Immature natural killer cell (primary cell): ENCODE results near the gene ANTKMT. TPM values are rescaled to one million over a fixed set of nuclear protein-coding genes. Genes with fewer than 3 reads are reported as not detected.
"Not testable (repeated sequence)": the region's sequence is repeated elsewhere in the genome, so short reads cannot be mapped to it uniquely, and the experiment has no call there.

Experiments used
- DNase-seq, 3 donors: peaks; one replicate each; pipeline ENCODE4 v3.0.0; 2022; ENCODE audit warnings: mixed read lengths in 1 of 3
- H3K27ac Mint-ChIP-seq, 6 donors: one replicate each; pipeline ENCODE4 v1.8.0; 2020; ENCODE audit warnings: mixed read lengths in 6 of 6, mild to moderate bottlenecking in 5 of 6, inconsistent platforms in 4 of 6, moderate library complexity in 3 of 6
- H3K27me3 Mint-ChIP-seq, 3 donors: one replicate each; pipeline ENCODE4 v1.8.0; 2020 to 2021; ENCODE audit warnings: low read depth in 3 of 3, mild to moderate bottlenecking in 3 of 3, mixed read lengths in 3 of 3, moderate library complexity in 3 of 3, inconsistent platforms in 1 of 3
- H3K36me3 Mint-ChIP-seq, 3 donors: one replicate each; pipeline ENCODE4 v1.8.0; 2020; ENCODE audit warnings: mixed read lengths in 3 of 3, inconsistent platforms in 2 of 3, mild to moderate bottlenecking in 2 of 3
- H3K4me1 Mint-ChIP-seq, 2 donors: one replicate each; pipeline ENCODE4 v1.8.0; 2020; ENCODE audit warnings: inconsistent platforms in 2 of 2, mild to moderate bottlenecking in 2 of 2, mixed read lengths in 2 of 2, moderate library complexity in 1 of 2
- H3K4me3 Mint-ChIP-seq, 5 donors: one replicate each; pipeline ENCODE4 v1.8.0; 2020; ENCODE audit warnings: mild to moderate bottlenecking in 5 of 5, mixed read lengths in 5 of 5, inconsistent platforms in 3 of 5, moderate library complexity in 3 of 5
- H3K9me3 Mint-ChIP-seq, 6 donors: one replicate each; pipeline ENCODE4 v1.8.0; 2020; ENCODE audit warnings: mild to moderate bottlenecking in 6 of 6, mixed read lengths in 6 of 6, inconsistent platforms in 4 of 6, moderate library complexity in 3 of 6
- polyA plus RNA-seq, 3 donors: library from polyadenylated mRNA; unstranded; fragments of 300-500 nt; fragmentation: Illumina TruSeq; gene quantifications; one replicate each; pipeline ENCODE4 v1.2.3, GENCODE V29; 2021

ANTKMT gene
- polyA plus RNA-seq, 3 donors from 2014 or later, result 71.7 to 110 (median 94.1) TPM

DNA sequence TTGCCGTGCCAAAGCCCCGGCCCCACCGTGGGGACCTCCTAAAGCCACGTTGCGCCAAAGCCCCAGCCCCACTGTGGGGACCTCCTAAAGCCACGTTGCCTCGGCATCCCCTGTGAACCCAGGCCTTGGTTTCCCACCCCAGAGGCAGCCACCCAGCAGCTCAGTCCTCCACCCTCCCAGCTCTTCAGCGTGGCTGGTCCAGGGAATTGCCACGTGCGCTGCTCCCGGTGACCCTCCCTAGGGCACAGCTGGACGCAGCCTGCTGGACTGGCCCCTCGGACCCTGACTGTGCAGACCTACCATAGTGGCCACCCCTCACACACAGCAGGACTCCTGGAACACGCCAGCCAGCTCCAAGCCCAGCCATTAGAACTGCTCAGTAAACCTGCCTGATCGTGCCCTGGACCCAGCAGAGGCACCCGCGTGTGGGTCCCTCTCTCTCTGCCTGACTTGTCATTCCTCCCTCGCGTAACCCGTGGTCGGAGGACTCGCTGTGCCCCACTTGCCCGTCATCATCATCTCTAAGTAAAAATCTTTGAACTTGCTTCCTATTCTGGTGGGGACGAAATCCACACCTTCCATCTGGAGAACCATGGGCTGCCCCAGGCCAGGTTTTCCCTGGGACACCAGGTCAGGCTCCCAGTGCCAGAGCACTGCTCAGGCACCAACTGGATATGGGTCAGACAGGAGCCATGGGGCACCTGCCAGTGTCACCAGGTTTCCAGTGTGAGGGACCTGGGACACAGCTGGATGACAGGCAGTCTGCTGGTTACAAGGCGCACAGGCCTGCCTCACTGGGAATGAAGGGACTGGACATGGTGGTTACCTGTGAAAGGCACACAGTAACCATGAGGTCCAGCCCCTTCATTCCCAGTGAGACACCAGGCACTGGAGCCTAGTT, 14.3 kb downstream of the ANTKMT start:
- H3K27me3 Mint-ChIP-seq, result peaks cover 0 to 6% (median 5%) of the 10 kb centered on the region in 3 donors
- peaks cover 0 to 7% (median 0%) of the 10 kb centered on the region in 3 donors for H3K36me3 Mint-ChIP-seq
- peaks cover 8 to 12% of the 10 kb centered on the region in 2 donors for H3K4me1 Mint-ChIP-seq
- peak overlapping the region in 1 of 5 donors; percentile 17 for H3K4me3 Mint-ChIP-seq
- H3K9me3 Mint-ChIP-seq, result no peaks in the 10 kb centered on the region
- no peak for DNase-seq
- no peak overlapping the region for H3K27ac Mint-ChIP-seq

DNA sequence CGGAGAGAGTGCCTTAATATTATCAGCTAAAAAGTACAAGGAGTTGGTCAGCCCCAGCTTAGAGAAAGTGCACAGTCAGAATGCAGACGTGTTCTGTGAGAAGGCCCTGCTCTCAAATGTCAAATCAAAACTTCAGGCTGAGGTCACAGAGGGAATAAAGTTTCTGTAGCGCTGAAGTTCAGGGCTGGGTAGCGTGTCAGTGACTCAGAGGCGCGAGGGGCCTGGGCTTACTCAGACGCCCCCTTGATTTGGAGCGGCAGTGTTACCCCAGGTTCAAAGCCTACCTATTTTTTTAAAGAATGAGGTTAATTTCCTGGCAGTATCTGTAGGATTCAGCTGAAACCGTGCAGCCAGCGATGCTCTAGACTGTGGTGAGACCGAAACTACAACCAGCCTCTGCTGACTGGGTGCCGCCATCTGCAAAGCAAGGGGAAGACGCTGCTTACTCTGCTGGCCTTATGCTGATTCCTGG, 15.1 kb downstream of the ANTKMT start:
- Mint-ChIP-seq H3K9me3 (no peaks in the 10 kb centered on the region), H3K27me3 (peaks cover 0 to 5% (median 4%) of the 10 kb centered on the region in 3 donors), H3K4me1 (peaks cover 8 to 12% of the 10 kb centered on the region in 2 donors), H3K4me3 (no peak overlapping the region), H3K36me3 (peaks cover 0 to 7% (median 0%) of the 10 kb centered on the region in 3 donors), H3K27ac (no peak overlapping the region)
- no peak for DNase-seq

DNA sequence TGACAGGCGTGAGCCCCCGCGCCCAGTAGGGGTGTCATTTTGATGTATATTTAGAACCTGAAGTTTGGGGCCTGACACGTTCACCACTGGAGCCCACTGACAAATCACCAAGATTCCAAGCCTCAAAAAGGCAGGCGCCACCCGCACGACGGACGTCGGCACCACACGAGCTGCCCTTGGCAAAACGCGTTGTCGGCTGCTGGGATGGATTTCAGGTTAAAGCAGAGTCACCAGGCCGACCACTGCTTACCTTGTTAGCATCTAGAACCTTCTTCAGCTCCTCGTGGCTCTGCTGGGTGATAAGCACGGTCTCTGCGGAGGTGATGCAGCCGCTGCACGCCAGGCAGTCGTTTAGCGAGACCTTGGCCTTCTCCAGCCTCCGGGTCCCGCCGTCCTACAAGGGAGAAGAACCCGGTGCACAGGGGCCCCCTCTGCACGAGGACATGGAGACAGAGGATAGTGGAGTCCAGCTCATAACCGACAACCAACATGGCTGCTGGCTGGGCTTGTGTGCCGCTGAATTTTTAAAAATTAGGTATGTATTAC, 16.1 kb downstream of the ANTKMT start:
- no peak for DNase-seq
- Mint-ChIP-seq H3K4me3 (no peak overlapping the region), H3K4me1 (peaks cover 8 to 15% of the 10 kb centered on the region in 2 donors), H3K9me3 (no peaks in the 10 kb centered on the region), H3K27me3 (peaks cover 0 to 5% (median 4%) of the 10 kb centered on the region in 3 donors), H3K27ac (no peak overlapping the region), H3K36me3 (peaks cover 0 to 7% (median 0%) of the 10 kb centered on the region in 3 donors)

DNA sequence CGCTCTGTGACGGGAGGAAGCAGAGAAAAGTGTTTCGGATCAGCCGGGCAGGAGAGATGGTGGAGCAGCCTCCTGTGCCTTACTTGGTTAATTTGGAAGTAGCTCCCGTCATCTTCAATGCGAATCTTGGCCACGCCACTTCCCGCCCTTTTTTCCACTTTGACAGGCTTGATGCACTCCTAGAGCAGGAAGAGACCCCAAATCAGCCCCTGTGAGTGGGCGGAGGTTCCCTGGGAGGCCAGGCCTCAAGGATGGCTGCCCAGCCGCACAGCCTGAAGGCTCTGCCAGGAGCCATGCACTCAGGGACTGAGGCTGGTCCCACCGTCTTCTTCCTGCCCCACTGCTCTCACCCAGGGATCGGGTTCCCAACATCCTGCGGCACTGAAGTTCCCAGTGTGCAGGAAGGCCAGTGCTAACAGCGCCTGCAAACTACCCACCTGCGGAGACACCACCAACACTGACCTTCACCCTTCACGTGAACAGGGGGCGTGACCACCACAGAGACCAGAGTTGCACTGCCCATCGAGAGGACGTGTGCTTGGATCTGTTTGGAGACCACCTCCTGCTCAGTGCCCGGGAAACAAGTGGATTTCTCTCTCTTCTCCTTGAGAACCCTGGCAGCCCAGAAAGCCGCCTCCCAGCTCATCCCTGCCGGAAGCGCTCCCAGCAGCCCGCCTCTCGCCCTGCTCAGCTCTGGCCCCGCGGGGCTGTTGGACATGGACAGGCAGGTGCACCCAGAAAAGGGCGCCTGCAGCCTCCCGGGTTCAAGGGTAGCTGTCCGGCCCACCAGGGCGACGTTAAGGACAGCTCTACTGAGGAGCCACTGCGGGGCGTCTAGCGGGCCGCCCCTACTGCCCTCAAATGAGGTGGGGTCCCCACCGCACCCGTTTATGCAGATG, 18.9 kb downstream of the ANTKMT start:
- H3K9me3 Mint-ChIP-seq, result no peaks in the 10 kb centered on the region

DNA sequence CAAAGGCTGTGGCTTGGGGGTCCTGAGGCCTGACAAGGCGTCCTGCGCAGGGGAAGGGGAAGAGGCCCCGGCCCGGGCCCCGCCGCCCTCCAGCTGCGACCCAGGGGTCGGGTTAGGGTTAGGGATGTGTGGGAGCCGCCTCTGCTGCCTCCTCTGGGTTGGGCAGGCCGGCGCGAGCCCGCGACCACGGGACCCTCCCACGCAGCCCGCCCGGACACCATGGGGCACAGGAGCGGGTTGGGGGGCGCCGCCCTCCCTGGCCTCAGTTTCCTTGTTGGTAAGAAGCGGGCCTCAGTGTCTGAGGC, 19.5 kb downstream of the ANTKMT start:
- peak overlapping the region in 1 of 6 donors; percentile 58 for H3K27ac Mint-ChIP-seq

More for the DNA sequence above, 18.9 kb downstream of the ANTKMT start:
- Mint-ChIP-seq H3K36me3 (peaks cover 0 to 7% (median 0%) of the 10 kb centered on the region in 3 donors), H3K27ac (no peak overlapping the region), H3K4me3 (peak overlapping the region; percentile 33 to 77 (median 69)), H3K27me3 (peaks cover 0 to 4% (median 1%) of the 10 kb centered on the region in 3 donors), H3K4me1 (peaks cover 8 to 15% of the 10 kb centered on the region in 2 donors)
- no peak for DNase-seq

DNA sequence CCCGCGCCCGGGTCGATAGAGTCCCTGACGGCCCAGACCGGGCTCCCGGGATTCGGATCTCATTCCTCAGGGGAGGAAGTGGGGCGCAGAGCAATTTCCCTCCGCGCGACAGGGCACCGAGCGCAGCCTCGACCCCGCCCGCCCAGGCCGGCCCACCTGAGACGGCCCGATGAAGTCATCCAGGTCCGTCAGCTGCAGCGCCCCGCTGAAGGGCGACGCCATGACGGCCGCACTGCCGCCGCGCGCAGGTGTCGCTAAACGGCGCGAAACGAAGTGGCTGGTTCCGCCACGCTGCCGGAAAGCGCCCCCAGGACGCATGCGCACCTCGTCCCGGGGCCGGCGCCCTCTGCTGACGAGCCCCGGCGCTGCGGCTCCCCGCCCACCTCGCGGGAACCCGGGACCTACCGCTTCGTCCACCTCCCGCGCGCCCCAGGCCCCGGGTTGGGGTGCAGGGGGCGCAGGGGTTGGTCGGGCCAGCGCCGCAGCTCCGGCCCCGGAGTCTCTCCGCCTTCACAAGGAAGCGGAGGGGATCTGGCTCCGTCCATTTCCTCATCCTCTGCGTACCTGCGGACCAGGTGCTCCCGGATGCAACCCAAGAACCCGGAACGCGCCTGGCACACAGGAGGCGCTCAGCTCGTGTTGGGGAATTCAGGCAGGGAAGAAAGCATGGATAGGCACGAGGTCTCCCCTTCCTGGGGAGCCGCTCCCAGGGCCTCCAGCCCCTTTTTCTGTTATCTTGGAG, 20.0 kb downstream of the ANTKMT start, which contains the start of gene CIAO3:
CIAO3 (minus strand) TSS at position 234 of the 742 bp plus-strand sequence; CDS start at position 222, 12 bp downstream.
- no peaks in the 10 kb centered on the region for H3K9me3 Mint-ChIP-seq
- peaks cover 0 to 4% (median 1%) of the 10 kb centered on the region in 3 donors for H3K27me3 Mint-ChIP-seq
- peak within 1 kb of the TSS in 3 of 6 donors; percentile 32 to 58 (median 57) for H3K27ac Mint-ChIP-seq
- H3K4me1 Mint-ChIP-seq, result peaks cover 8 to 15% of the 10 kb centered on the region in 2 donors
- H3K4me3 Mint-ChIP-seq, result peak within 1 kb of the TSS; percentile 69 to 82 (median 76)
- DNase-seq, result peak; percentile 90 to 92 (median 91)
- peaks cover 0 to 4% (median 0%) of the 10 kb centered on the region in 3 donors for H3K36me3 Mint-ChIP-seq

More for the DNA sequence above, 19.5 kb downstream of the ANTKMT start:
- peaks cover 0 to 7% (median 0%) of the 10 kb centered on the region in 3 donors for H3K36me3 Mint-ChIP-seq
- peaks cover 8 to 15% of the 10 kb centered on the region in 2 donors for H3K4me1 Mint-ChIP-seq
- DNase-seq, result no peak
- peaks cover 0 to 4% (median 1%) of the 10 kb centered on the region in 3 donors for H3K27me3 Mint-ChIP-seq
- H3K9me3 Mint-ChIP-seq, result no peaks in the 10 kb centered on the region
- peak overlapping the region; percentile 69 to 82 (median 76) for H3K4me3 Mint-ChIP-seq

DNA sequence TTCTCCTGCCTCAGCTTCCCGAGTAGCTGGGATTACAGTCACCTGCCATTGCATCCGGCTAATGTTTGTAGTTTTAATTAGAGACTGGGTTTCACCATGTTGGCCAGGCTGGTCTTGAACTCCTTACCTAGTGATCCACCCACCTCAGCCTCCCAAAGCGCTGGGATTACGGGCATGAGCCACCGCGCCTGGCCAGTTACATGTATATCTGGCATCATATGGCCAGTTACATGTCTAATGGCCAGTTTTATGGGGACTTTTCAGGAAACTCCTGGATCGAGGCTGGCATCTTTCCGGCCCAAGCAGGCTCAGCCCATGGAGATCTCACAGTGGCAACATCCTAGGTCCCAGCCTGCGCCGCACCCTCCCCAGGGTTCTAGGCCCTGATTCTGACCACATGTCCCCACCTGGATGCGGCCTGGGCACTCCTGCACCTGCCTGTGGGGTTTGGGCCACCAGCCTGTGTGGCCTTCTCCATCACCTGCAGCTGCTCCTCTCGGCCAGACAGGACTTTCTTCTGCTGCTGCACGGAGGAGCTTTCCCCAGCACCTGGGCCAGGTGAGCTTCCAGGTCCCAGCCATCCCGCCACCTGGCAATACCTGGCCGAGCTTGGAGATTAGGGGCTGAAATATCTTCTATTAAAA, 21.2 kb downstream of the ANTKMT start:
- H3K9me3 Mint-ChIP-seq, result no peaks in the 10 kb centered on the region
- no peaks in the 10 kb centered on the region for H3K36me3 Mint-ChIP-seq
- no peak overlapping the region for H3K27ac Mint-ChIP-seq
- peaks cover 0 to 6% (median 1%) of the 10 kb centered on the region in 3 donors for H3K27me3 Mint-ChIP-seq
- peak overlapping the region; percentile 45 to 67 (median 63) for H3K4me3 Mint-ChIP-seq
- peaks cover 8 to 15% of the 10 kb centered on the region in 2 donors for H3K4me1 Mint-ChIP-seq
- no peak for DNase-seq

DNA sequence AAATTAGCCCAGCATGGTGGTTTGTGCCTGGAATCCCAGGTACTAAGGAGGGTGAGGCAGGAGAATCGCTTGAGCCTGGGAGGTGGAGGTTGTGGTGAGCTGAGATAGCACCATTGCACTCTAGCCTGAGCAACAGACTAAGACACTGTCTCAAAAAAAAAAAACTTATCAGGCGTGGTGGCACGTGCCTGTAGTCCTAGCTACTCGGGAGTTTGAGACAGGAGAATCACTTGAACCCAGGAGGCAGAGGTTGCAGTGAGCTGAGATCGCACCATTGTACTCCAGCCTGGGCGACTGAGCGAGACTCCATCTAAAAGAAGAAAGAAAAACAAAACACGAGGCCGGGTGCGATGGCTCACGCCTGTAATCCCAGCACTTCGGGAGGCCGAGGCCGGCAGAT, 21.9 kb downstream of the ANTKMT start:
- H3K4me1 Mint-ChIP-seq, result peaks cover 8 to 15% of the 10 kb centered on the region in 2 donors
- H3K27ac Mint-ChIP-seq, DNase-seq, H3K9me3 Mint-ChIP-seq, H3K36me3 Mint-ChIP-seq, H3K27me3 Mint-ChIP-seq, H3K4me3 Mint-ChIP-seq: not testable (repeated sequence)

DNA sequence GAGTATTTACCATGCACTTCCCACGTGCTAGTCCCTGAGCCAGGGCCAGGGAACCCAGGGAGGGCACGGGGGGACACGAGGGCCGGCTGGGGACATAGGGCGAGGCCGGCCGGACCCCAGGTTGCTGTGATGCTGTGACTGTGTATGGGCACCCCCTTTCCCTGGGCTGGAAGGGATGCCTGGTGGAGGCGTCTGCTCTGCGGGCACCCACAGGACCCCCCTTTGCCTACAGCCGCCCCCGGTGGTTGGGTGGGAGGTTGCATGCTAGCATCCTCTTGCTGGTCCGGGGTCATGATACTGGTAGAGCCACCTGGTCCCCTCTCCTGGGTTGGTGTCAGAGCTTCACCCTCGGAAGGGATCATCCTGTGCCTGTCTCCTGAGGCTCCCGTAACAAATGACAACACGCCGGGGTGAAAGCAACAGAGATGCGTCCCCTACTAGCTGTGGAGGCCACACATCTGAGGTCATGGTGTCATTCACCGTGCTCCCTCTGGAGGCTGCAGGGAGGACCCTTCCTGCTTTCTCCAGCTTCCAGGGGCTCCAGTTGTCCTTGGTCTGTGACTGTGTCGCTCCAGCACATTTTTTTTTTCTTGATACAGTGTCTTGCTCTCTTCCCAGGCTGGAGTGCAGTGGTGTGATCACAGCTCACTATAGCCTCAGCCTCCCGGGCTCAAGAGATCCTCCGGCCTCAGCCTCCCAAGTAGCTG, 23.0 kb downstream of the ANTKMT start:
- no peaks in the 10 kb centered on the region for H3K9me3 Mint-ChIP-seq
- peaks cover 8 to 13% of the 10 kb centered on the region in 2 donors for H3K4me1 Mint-ChIP-seq
- no peaks in the 10 kb centered on the region for H3K36me3 Mint-ChIP-seq
- H3K27me3 Mint-ChIP-seq, result peaks cover 0 to 2% (median 0%) of the 10 kb centered on the region in 3 donors
- no peak for DNase-seq
- H3K4me3 Mint-ChIP-seq, result no peak overlapping the region
- H3K27ac Mint-ChIP-seq, result no peak overlapping the region

DNA sequence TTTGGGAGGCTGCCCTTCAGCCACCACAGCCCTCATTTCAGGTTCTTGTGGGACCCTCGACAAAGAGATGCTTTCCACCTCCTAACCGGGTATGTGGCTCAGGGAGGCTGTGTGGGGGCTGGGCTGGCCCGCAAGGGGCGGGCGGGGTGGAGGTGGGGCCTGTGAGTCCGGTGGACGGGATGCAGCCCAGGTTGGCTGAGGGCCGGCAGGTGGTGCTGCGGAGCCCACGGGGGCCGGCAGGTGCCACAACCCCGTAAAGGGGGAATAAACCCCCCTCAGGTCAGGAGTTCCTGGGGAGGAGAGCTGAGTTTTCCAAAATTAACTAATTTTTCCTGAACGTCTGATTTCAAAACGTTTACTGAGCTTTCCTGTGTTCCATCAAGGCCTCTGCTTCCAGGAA, 24.8 kb downstream of the ANTKMT start:
- Mint-ChIP-seq H3K4me1 (peaks cover 0 to 3% of the 10 kb centered on the region in 2 donors), H3K36me3 (no peaks in the 10 kb centered on the region), H3K9me3 (no peaks in the 10 kb centered on the region), H3K27me3 (peaks cover 0 to 2% (median 0%) of the 10 kb centered on the region in 3 donors), H3K27ac (no peak overlapping the region), H3K4me3 (no peak overlapping the region)
- no peak for DNase-seq

DNA sequence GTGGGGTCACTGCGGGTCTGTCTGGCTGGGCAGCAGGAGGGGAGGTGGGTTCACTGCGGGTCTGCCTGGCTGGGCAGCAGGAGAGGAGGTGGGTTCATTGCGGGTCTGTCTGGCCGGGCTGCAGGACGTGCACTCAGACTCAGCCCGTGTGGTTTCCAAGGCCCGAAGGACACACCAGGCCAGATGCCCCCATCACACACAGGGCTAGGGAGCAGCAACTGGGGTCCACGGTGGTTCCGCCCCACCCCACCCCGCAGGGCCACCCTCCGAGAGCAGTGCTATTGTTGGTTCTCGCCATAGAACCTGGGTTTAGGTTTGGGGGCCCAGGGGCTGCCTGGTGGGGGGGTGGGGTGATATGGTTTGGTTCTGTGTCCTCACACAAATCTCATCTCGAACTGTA, 25.7 kb downstream of the ANTKMT start:
- H3K4me1 Mint-ChIP-seq, result peaks cover 0 to 1% of the 10 kb centered on the region in 2 donors
- H3K27me3 Mint-ChIP-seq, result peaks cover 0 to 3% (median 2%) of the 10 kb centered on the region in 3 donors
- H3K9me3 Mint-ChIP-seq, result no peaks in the 10 kb centered on the region
- no peak overlapping the region for H3K4me3 Mint-ChIP-seq
- H3K27ac Mint-ChIP-seq, result no peak overlapping the region
- DNase-seq, result no peak
- H3K36me3 Mint-ChIP-seq, result no peaks in the 10 kb centered on the region
